ENCODE data around the gene RABL2B. TPM values are rescaled to one million over a fixed set of nuclear protein-coding genes. Genes with fewer than 3 reads are reported as not detected.

RABL2B gene
- polyA plus RNA-seq, 4 donors, result 7.6 to 31.3 (median 12.7) TPM

DNA sequence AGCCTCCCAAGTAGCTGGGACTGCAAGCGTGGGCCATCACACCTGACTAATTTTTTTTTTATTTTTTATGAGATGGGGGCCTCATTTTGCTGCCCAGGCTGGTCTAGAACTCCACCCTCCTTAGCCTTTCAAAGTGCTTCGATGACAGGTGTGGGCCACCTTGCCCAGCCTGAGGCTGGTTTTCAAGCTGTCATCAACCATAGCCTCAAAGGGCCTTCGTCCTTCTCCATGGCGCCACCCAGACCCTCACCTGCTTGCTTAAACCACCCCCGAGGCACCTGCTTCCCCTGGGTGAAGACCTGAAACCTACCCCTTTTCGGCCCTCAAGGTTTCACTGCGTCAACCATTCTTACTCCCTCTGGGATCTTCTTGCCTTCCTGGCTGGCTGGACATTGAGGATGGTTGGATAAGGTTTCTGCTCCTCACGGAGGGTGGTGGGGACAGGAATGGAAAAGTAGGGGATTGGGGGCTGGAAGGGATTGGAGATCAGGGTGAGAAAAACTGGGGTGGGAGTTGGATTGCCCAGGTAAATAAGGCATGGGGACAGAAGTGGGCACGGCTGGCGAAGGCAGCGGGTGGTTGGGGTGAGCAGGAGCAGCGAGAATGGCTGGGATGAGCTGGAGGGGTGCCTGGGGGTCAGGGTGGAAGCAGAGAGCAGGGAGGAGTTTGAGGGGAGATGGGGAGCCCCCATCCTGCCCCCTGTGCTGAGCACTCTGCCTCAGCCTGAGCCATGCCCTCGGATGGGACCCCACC lies 48.3 kb downstream of the RABL2B start:
- no peak for DNase-seq
- Histone ChIP-seq H3K9me3 (ENCODE audit: control insufficient read depth in 2 of 2, insufficient read depth in 1 of 2, low read depth in 1 of 2, low read length in 1 of 2) (no peaks in the 10 kb centered on the region), H3K4me1 (ENCODE audit: control insufficient read depth in 3 of 3, insufficient read depth in 2 of 3, low read depth in 1 of 3, low read length in 2 of 3) (peaks cover 0 to 4% (median 0%) of the 10 kb centered on the region in 3 donors), H3K4me3 (ENCODE audit: low read depth in 1 of 3, low read length in 3 of 3) (no peak overlapping the region), H3K27me3 (ENCODE audit: control insufficient read depth in 3 of 3, insufficient read depth in 3 of 3, low read length in 3 of 3) (peaks cover 0 to 3% (median 0%) of the 10 kb centered on the region in 3 donors), H3K27ac (ENCODE audit: low read depth in 1 of 3, low read length in 2 of 3) (no peak overlapping the region), H3K36me3 (ENCODE audit: control insufficient read depth in 3 of 3, insufficient read depth in 2 of 3, low read depth in 1 of 3, low read length in 3 of 3) (no peaks in the 10 kb centered on the region)
- 86 to 90% (median 88%) methylated on average over 13 of the region's 13 CpGs for WGBS, 3 donors
- no peak for FAIRE-seq

DNA sequence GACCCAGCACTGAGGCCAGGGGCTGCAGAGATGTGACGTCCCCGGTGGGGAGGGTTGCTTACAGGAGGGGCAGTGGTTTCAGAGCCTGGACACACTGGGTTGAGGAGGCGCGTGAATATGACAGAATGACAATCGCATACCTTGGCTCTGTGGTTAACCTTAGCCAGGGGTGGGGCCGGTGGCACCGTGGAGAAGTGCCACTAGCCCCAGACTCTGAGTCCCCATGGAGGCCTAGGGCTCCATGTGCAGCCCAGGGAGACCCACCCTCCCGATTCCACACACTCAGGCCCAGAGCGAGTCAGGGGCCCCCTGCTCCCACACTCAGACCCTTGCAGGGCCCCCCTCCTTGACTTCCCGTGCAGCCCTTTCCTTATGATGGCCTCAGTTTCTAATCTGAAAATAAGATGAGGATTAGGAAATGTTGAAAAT lies 49.1 kb downstream of the RABL2B start:
- DNase-seq (no peak), FAIRE-seq (no peak)
- peaks cover 0 to 6% (median 0%) of the 10 kb centered on the region in 3 donors for H3K36me3 ChIP-seq (ENCODE audit: control insufficient read depth in 3 of 3, insufficient read depth in 2 of 3, low read depth in 1 of 3, low read length in 3 of 3)
- no peak overlapping the region for H3K27ac ChIP-seq (ENCODE audit: low read depth in 1 of 3, low read length in 2 of 3)
- H3K9me3 ChIP-seq (ENCODE audit: control insufficient read depth in 2 of 2, insufficient read depth in 1 of 2, low read depth in 1 of 2, low read length in 1 of 2), result no peaks in the 10 kb centered on the region
- peaks cover 0 to 4% (median 0%) of the 10 kb centered on the region in 3 donors for H3K4me1 ChIP-seq (ENCODE audit: control insufficient read depth in 3 of 3, insufficient read depth in 2 of 3, low read depth in 1 of 3, low read length in 2 of 3)
- 76 to 80% (median 79%) methylated on average over 10 of the region's 10 CpGs for WGBS, 3 donors
- H3K27me3 ChIP-seq (ENCODE audit: control insufficient read depth in 3 of 3, insufficient read depth in 3 of 3, low read length in 3 of 3), result peaks cover 0 to 3% (median 0%) of the 10 kb centered on the region in 3 donors
- no peak overlapping the region for H3K4me3 ChIP-seq (ENCODE audit: low read depth in 1 of 3, low read length in 3 of 3)

- Histone ChIP-seq H3K4me1 (ENCODE audit: control insufficient read depth in 3 of 3, insufficient read depth in 2 of 3, low read depth in 1 of 3, low read length in 2 of 3) (peaks cover 0 to 4% (median 0%) of the 10 kb centered on the region in 3 donors), H3K36me3 (ENCODE audit: control insufficient read depth in 3 of 3, insufficient read depth in 2 of 3, low read depth in 1 of 3, low read length in 3 of 3) (peaks cover 0 to 6% (median 0%) of the 10 kb centered on the region in 3 donors), H3K9me3 (ENCODE audit: control insufficient read depth in 2 of 2, insufficient read depth in 1 of 2, low read depth in 1 of 2, low read length in 1 of 2) (no peaks in the 10 kb centered on the region), H3K4me3 (ENCODE audit: low read depth in 1 of 3, low read length in 3 of 3) (no peak overlapping the region), H3K27ac (ENCODE audit: low read depth in 1 of 3, low read length in 2 of 3) (no peak overlapping the region), H3K27me3 (ENCODE audit: control insufficient read depth in 3 of 3, insufficient read depth in 3 of 3, low read length in 3 of 3) (peaks cover 0 to 3% (median 0%) of the 10 kb centered on the region in 3 donors)
- FAIRE-seq (no peak), DNase-seq (no peak)
- 51 to 60% (median 52%) methylated on average over 22 of the region's 22 CpGs for WGBS, 3 donors
Observed at GRCh38 chr22:50733521-50734342, 49.7 kb downstream of the RABL2B start.

- FAIRE-seq (no peak), DNase-seq (no peak)
- H3K36me3 ChIP-seq (ENCODE audit: control insufficient read depth in 3 of 3, insufficient read depth in 2 of 3, low read depth in 1 of 3, low read length in 3 of 3), result peaks cover 0 to 13% (median 0%) of the 10 kb centered on the region in 3 donors
- no peak overlapping the region for H3K4me3 ChIP-seq (ENCODE audit: low read depth in 1 of 3, low read length in 3 of 3)
- peaks cover 0 to 3% (median 0%) of the 10 kb centered on the region in 3 donors for H3K27me3 ChIP-seq (ENCODE audit: control insufficient read depth in 3 of 3, insufficient read depth in 3 of 3, low read length in 3 of 3)
- peaks cover 0 to 4% (median 0%) of the 10 kb centered on the region in 3 donors for H3K4me1 ChIP-seq (ENCODE audit: control insufficient read depth in 3 of 3, insufficient read depth in 2 of 3, low read depth in 1 of 3, low read length in 2 of 3)
- no peak overlapping the region for H3K27ac ChIP-seq (ENCODE audit: low read depth in 1 of 3, low read length in 2 of 3)
- no peaks in the 10 kb centered on the region for H3K9me3 ChIP-seq (ENCODE audit: control insufficient read depth in 2 of 2, insufficient read depth in 1 of 2, low read depth in 1 of 2, low read length in 1 of 2)
- 67 to 78% (median 71%) methylated on average over 12 of the region's 12 CpGs for WGBS, 3 donors
Observed at GRCh38 chr22:50732681-50733080, 50.8 kb downstream of the RABL2B start.

GRCh38 chr22:50731811-50732624 lies 51.4 kb downstream of the RABL2B start:
- peaks cover 0 to 4% (median 0%) of the 10 kb centered on the region in 3 donors for H3K4me1 ChIP-seq (ENCODE audit: control insufficient read depth in 3 of 3, insufficient read depth in 2 of 3, low read depth in 1 of 3, low read length in 2 of 3)
- H3K27me3 ChIP-seq (ENCODE audit: control insufficient read depth in 3 of 3, insufficient read depth in 3 of 3, low read length in 3 of 3), result peaks cover 0 to 3% (median 0%) of the 10 kb centered on the region in 3 donors
- no peak overlapping the region for H3K27ac ChIP-seq (ENCODE audit: low read depth in 1 of 3, low read length in 2 of 3)
- DNase-seq (peak; percentile 48 to 65), FAIRE-seq (no peak)
- 28 to 48% (median 47%) methylated on average over 32 of the region's 32 CpGs for WGBS, 3 donors
- H3K9me3 ChIP-seq (ENCODE audit: control insufficient read depth in 2 of 2, insufficient read depth in 1 of 2, low read depth in 1 of 2, low read length in 1 of 2), result no peaks in the 10 kb centered on the region
- H3K36me3 ChIP-seq (ENCODE audit: control insufficient read depth in 3 of 3, insufficient read depth in 2 of 3, low read depth in 1 of 3, low read length in 3 of 3), result peaks cover 0 to 19% (median 0%) of the 10 kb centered on the region in 3 donors
- H3K4me3 ChIP-seq (ENCODE audit: low read depth in 1 of 3, low read length in 3 of 3), result no peak overlapping the region

DNA sequence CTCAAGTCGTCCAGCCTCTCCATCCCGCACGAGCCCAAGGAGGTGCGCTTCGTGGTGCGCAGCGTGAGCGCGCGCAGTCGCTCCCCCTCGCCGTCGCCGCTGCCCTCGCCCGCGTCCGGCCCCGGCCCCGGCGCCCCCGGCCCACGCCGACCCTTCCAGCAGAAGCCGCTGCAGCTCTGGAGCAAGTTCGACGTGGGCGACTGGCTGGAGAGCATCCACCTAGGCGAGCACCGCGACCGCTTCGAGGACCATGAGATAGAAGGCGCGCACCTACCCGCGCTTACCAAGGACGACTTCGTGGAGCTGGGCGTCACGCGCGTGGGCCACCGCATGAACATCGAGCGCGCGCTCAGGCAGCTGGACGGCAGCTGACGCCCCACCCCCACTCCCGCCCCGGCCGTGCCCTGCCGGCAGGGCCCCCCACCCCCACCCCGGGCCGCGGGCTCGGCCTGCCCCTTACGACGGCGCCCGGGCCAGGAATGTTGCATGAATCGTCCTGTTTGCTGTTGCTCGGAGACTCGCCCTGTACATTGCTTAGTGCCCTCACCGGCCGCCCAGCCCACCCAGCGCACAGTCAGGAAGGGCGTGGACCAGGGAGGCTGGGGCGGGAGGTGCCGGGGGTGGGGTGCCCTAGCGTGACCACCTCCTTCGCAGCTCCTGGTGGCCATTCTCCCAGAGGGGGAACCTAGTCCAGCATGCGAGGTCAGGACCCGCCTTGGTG lies 52.3 kb downstream of the RABL2B start:
- Histone ChIP-seq H3K4me3 (ENCODE audit: low read depth in 1 of 3, low read length in 3 of 3) (no peak overlapping the region), H3K4me1 (ENCODE audit: control insufficient read depth in 3 of 3, insufficient read depth in 2 of 3, low read depth in 1 of 3, low read length in 2 of 3) (peaks cover 0 to 4% (median 0%) of the 10 kb centered on the region in 3 donors), H3K9me3 (ENCODE audit: control insufficient read depth in 2 of 2, insufficient read depth in 1 of 2, low read depth in 1 of 2, low read length in 1 of 2) (no peaks in the 10 kb centered on the region), H3K27ac (ENCODE audit: low read depth in 1 of 3, low read length in 2 of 3) (no peak overlapping the region), H3K27me3 (ENCODE audit: control insufficient read depth in 3 of 3, insufficient read depth in 3 of 3, low read length in 3 of 3) (peaks cover 0 to 3% (median 0%) of the 10 kb centered on the region in 3 donors), H3K36me3 (ENCODE audit: control insufficient read depth in 3 of 3, insufficient read depth in 2 of 3, low read depth in 1 of 3, low read length in 3 of 3) (peaks cover 0 to 28% (median 0%) of the 10 kb centered on the region in 3 donors)
- 58 to 75% (median 75%) methylated on average over 69 to 76 of the region's 76 CpGs for WGBS, 3 donors
- no peak for FAIRE-seq
- peak in 1 of 2 donors; percentile 45 for DNase-seq

DNA sequence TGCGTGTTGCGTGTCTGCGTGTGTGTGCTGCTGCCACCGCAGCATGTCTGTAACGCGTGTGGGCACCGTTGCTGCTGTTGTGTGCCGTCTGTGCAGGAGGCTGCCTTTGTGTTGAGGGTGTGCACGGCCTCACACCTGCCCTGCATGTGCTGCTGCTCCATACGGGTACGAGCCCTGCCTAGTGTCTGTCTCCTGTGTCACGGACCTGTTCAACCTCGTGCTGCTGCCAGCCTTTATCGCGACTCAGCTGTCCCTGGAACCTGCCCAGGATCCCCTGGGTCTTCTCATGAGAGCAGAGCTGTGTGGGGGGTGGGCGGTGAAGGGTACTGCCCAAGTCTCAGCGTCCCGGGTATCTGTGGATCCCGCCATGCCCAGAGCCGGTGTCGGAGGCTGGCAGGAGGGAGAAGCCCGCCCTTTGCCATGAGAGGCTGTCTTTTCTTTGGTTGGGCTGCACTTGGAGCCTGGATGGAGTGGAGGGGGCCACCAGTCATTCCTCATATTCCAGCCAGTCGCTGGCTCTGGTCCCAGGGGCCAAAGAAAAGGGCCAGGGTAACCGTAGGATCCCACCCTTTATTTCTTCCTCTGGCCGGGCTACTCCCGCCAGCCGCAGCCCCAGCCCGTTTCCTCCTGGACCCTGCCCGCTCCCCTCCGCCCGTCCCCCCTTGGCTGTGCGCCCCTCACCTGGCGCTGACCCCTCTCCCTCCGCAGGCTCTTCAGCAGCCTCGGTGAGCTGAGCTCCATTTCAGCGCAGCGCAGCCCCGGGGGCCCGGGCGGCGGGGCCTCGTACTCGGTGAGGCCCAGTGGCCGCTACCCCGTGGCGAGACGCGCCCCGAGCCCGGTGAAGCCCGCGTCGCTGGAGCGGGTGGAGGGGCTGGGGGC lies 53.2 kb downstream of the RABL2B start:
- H3K36me3 ChIP-seq (ENCODE audit: control insufficient read depth in 3 of 3, insufficient read depth in 2 of 3, low read depth in 1 of 3, low read length in 3 of 3), result peaks cover 0 to 37% (median 0%) of the 10 kb centered on the region in 3 donors
- no peak overlapping the region for H3K27ac ChIP-seq (ENCODE audit: low read depth in 1 of 3, low read length in 2 of 3)
- H3K27me3 ChIP-seq (ENCODE audit: control insufficient read depth in 3 of 3, insufficient read depth in 3 of 3, low read length in 3 of 3), result peaks cover 0 to 3% (median 0%) of the 10 kb centered on the region in 3 donors
- FAIRE-seq, result no peak
- H3K9me3 ChIP-seq (ENCODE audit: control insufficient read depth in 2 of 2, insufficient read depth in 1 of 2, low read depth in 1 of 2, low read length in 1 of 2), result no peaks in the 10 kb centered on the region
- 71 to 87% (median 83%) methylated on average over 50 to 54 of the region's 54 CpGs for WGBS, 3 donors
- DNase-seq, result no peak
- peaks cover 0 to 4% (median 0%) of the 10 kb centered on the region in 3 donors for H3K4me1 ChIP-seq (ENCODE audit: control insufficient read depth in 3 of 3, insufficient read depth in 2 of 3, low read depth in 1 of 3, low read length in 2 of 3)
- no peak overlapping the region for H3K4me3 ChIP-seq (ENCODE audit: low read depth in 1 of 3, low read length in 3 of 3)
